Activated naive CD4-positive, alpha-beta T cell treated with anti-CD3 and anti-CD28 coated beads, Interleukin-2, amount 10 ng/mL, durations not matched to agents 7 days and 5 days (primary cell): ENCODE measurements around the gene SLC4A8.

Experiments
- CTCF ChIA-PET: fragments of 350-600 bp; sonication (Branson Sonifier 250); formaldehyde crosslinking; loops from one replicate; lab custom pipeline; 2021; ENCODE audit warnings: antibody characterized with exemption; lab: Charles Lee
- DNase-seq: peaks from one replicate; pipeline ENCODE4 v3.0.0-alpha.2; 2020
- H3K27ac Mint-ChIP-seq: one replicate; pipeline ENCODE4 v1.8.0; 2021; ENCODE audit warnings: mild to moderate bottlenecking, moderate library complexity, mixed read lengths
- H3K27me3 Mint-ChIP-seq: one replicate; pipeline ENCODE4 v1.8.0; 2021; ENCODE audit warnings: mild to moderate bottlenecking, mixed read lengths
- H3K36me3 Mint-ChIP-seq: one replicate; pipeline ENCODE4 v1.8.0; 2021; ENCODE audit warnings: mixed read lengths
- H3K4me1 Mint-ChIP-seq: one replicate; pipeline ENCODE4 v1.8.0; 2021; ENCODE audit warnings: mixed read lengths
- H3K4me3 Mint-ChIP-seq: one replicate; pipeline ENCODE4 v1.8.0; 2021; ENCODE audit warnings: mild to moderate bottlenecking, moderate library complexity, mixed read lengths
- H3K9me3 Mint-ChIP-seq: one replicate; pipeline ENCODE4 v1.8.0; 2021; ENCODE audit warnings: mixed read lengths

The SLC4A8 gene

GRCh38 chr12:51521554-51522276, 97.1 kb downstream of the SLC4A8 start:
- CTCF ChIA-PET: interaction anchor here (0.9 to 7.0 kb wide), 6 partner anchors 11 to 353 kb away, joined by 3 to 43 read pairs (median 4); no protein-coding TSS in a partner anchor
- H3K4me1 Mint-ChIP-seq: no peaks in the 10 kb centered on the region
- H3K27me3 Mint-ChIP-seq: peaks cover 21% of the 10 kb centered on the region
- H3K9me3 Mint-ChIP-seq: no peaks in the 10 kb centered on the region
- no peak for DNase-seq
- H3K4me3 Mint-ChIP-seq: no peak overlapping the region
- H3K27ac Mint-ChIP-seq: no peak overlapping the region
- H3K36me3 Mint-ChIP-seq: no peaks in the 10 kb centered on the region

- Mint-ChIP-seq H3K9me3 (no peaks in the 10 kb centered on the region), H3K4me3 (no peak overlapping the region), H3K4me1 (no peaks in the 10 kb centered on the region)
Observed at GRCh38 chr12:51522696-51523095, 98.1 kb downstream of the SLC4A8 start.

GRCh38 chr12:51524386-51524901, 99.8 kb downstream of the SLC4A8 start:
- CTCF ChIA-PET: interaction anchor here (7.0 kb wide), 1 partner anchor 104 kb away, joined by 43 read pairs; no protein-coding TSS in a partner anchor
- Mint-ChIP-seq H3K4me1 (no peaks in the 10 kb centered on the region), H3K36me3 (no peaks in the 10 kb centered on the region), H3K27me3 (peaks cover 34% of the 10 kb centered on the region), H3K27ac (no peak overlapping the region), H3K4me3 (no peak overlapping the region), H3K9me3 (no peaks in the 10 kb centered on the region)
- no peak for DNase-seq

More at GRCh38 chr12:51522696-51523095, 98.1 kb downstream of the SLC4A8 start:
- no peaks in the 10 kb centered on the region for H3K36me3 Mint-ChIP-seq
- CTCF ChIA-PET: interaction anchor here (0.6 to 7.0 kb wide), 3 partner anchors 10 to 382 kb away, joined by 3 to 43 read pairs (median 24); no protein-coding TSS in a partner anchor
- H3K27ac Mint-ChIP-seq: no peak overlapping the region
- H3K27me3 Mint-ChIP-seq: peaks cover 25% of the 10 kb centered on the region
- DNase-seq: no peak

- Mint-ChIP-seq H3K27me3 (peaks cover 30% of the 10 kb centered on the region), H3K9me3 (no peaks in the 10 kb centered on the region), H3K27ac (no peak overlapping the region), H3K4me3 (no peak overlapping the region), H3K36me3 (no peaks in the 10 kb centered on the region), H3K4me1 (no peaks in the 10 kb centered on the region)
- no peak for DNase-seq
- CTCF ChIA-PET: interaction anchor here (7.0 kb wide), 1 partner anchor 105 kb away, joined by 43 read pairs; no protein-coding TSS in a partner anchor
Observed at GRCh38 chr12:51525518-51525917, 100.9 kb downstream of the SLC4A8 start.

- Mint-ChIP-seq H3K4me1 (peaks cover 10% of the 10 kb centered on the region), H3K9me3 (no peaks in the 10 kb centered on the region), H3K27me3 (peaks cover 43% of the 10 kb centered on the region), H3K36me3 (no peaks in the 10 kb centered on the region), H3K4me3 (no peak overlapping the region), H3K27ac (no peak overlapping the region)
- no peak for DNase-seq
- CTCF ChIA-PET: interaction anchor here (1.0 to 2.5 kb wide), 7 partner anchors 9 to 296 kb away, joined by 3 to 19 read pairs (median 4); no protein-coding TSS in a partner anchor
Observed at GRCh38 chr12:51527966-51528365, 103.3 kb downstream of the SLC4A8 start.

GRCh38 chr12:51528852-51529650, 104.4 kb downstream of the SLC4A8 start:
- Mint-ChIP-seq H3K4me1 (peaks cover 10% of the 10 kb centered on the region), H3K4me3 (no peak overlapping the region)

GRCh38 chr12:51529651-51529970, 105.0 kb downstream of the SLC4A8 start:
- no peaks in the 10 kb centered on the region for H3K9me3 Mint-ChIP-seq
- H3K4me1 Mint-ChIP-seq: peaks cover 10% of the 10 kb centered on the region
- CTCF ChIA-PET: no interaction called here
- H3K27me3 Mint-ChIP-seq: peaks cover 49% of the 10 kb centered on the region
- H3K27ac Mint-ChIP-seq: no peak overlapping the region
- DNase-seq: no peak
- no peaks in the 10 kb centered on the region for H3K36me3 Mint-ChIP-seq
- H3K4me3 Mint-ChIP-seq: no peak overlapping the region

More at GRCh38 chr12:51528852-51529650, 104.4 kb downstream of the SLC4A8 start:
- CTCF ChIA-PET: interaction anchor here (0.7 to 1.0 kb wide), 5 partner anchors 8 to 107 kb away, joined by 3 to 4 read pairs (median 3); no protein-coding TSS in a partner anchor
- no peak for DNase-seq
- H3K27ac Mint-ChIP-seq: no peak overlapping the region
- H3K36me3 Mint-ChIP-seq: no peaks in the 10 kb centered on the region
- peaks cover 47% of the 10 kb centered on the region for H3K27me3 Mint-ChIP-seq
- H3K9me3 Mint-ChIP-seq: no peaks in the 10 kb centered on the region

GRCh38 chr12:51530208-51530607, 105.6 kb downstream of the SLC4A8 start:
- peaks cover 52% of the 10 kb centered on the region for H3K27me3 Mint-ChIP-seq
- no peak for DNase-seq
- H3K27ac Mint-ChIP-seq: no peak overlapping the region
- H3K9me3 Mint-ChIP-seq: no peaks in the 10 kb centered on the region
- no peaks in the 10 kb centered on the region for H3K36me3 Mint-ChIP-seq
- peaks cover 10% of the 10 kb centered on the region for H3K4me1 Mint-ChIP-seq
- H3K4me3 Mint-ChIP-seq: no peak overlapping the region
- CTCF ChIA-PET: interaction anchor here (0.9 to 5.0 kb wide), 4 partner anchors 46 to 294 kb away, joined by 3 to 199 read pairs (median 4); partner anchors contain the start of gene SLC4A8

- Mint-ChIP-seq H3K36me3 (no peaks in the 10 kb centered on the region), H3K27ac (no peak overlapping the region), H3K27me3 (peaks cover 56% of the 10 kb centered on the region), H3K9me3 (no peaks in the 10 kb centered on the region), H3K4me3 (no peak overlapping the region), H3K4me1 (peaks cover 10% of the 10 kb centered on the region)
- CTCF ChIA-PET: interaction anchor here (0.6 to 5.0 kb wide), 18 partner anchors 10 to 293 kb away, joined by 3 to 199 read pairs (median 4); partner anchors contain the start of gene SLC4A8
- no peak for DNase-seq
Observed at GRCh38 chr12:51531284-51531977, 106.8 kb downstream of the SLC4A8 start.

- Mint-ChIP-seq H3K27me3 (peaks cover 56% of the 10 kb centered on the region), H3K4me3 (no peak overlapping the region), H3K9me3 (no peaks in the 10 kb centered on the region), H3K4me1 (peaks cover 10% of the 10 kb centered on the region), H3K27ac (no peak overlapping the region), H3K36me3 (no peaks in the 10 kb centered on the region)
- peak; percentile 88 for DNase-seq
- CTCF ChIA-PET: interaction anchor here (0.6 to 5.0 kb wide), 22 partner anchors 10 to 340 kb away, joined by 3 to 199 read pairs (median 3); partner anchors contain the start of gene SLC4A8
Observed at GRCh38 chr12:51531978-51532497, 107.4 kb downstream of the SLC4A8 start.

GRCh38 chr12:51533799-51534198, 109.2 kb downstream of the SLC4A8 start:
- Mint-ChIP-seq H3K4me1 (peaks cover 10% of the 10 kb centered on the region), H3K27ac (no peak overlapping the region), H3K9me3 (no peaks in the 10 kb centered on the region), H3K4me3 (no peak overlapping the region), H3K27me3 (peaks cover 52% of the 10 kb centered on the region), H3K36me3 (no peaks in the 10 kb centered on the region)
- no peak for DNase-seq
- CTCF ChIA-PET: interaction anchor here (3.0 to 5.0 kb wide), 2 partner anchors 12 to 110 kb away, joined by 24 to 199 read pairs; partner anchors contain the start of gene SLC4A8

GRCh38 chr12:51534216-51535074, 109.8 kb downstream of the SLC4A8 start:
- H3K27me3 Mint-ChIP-seq: peaks cover 52% of the 10 kb centered on the region
- H3K27ac Mint-ChIP-seq: no peak overlapping the region
- no peak overlapping the region for H3K4me3 Mint-ChIP-seq
- H3K9me3 Mint-ChIP-seq: no peaks in the 10 kb centered on the region
- H3K4me1 Mint-ChIP-seq: peaks cover 10% of the 10 kb centered on the region
- CTCF ChIA-PET: interaction anchor here (3.0 to 5.0 kb wide), 2 partner anchors 13 to 111 kb away, joined by 24 to 199 read pairs; partner anchors contain the start of gene SLC4A8
- DNase-seq: no peak
- no peaks in the 10 kb centered on the region for H3K36me3 Mint-ChIP-seq
